Astrocyte (in vitro differentiated cells and primary cell): ENCODE results near the gene TIMP3. TPM values are rescaled to one million over a fixed set of nuclear protein-coding genes. Genes with fewer than 3 reads are reported as not detected.
A peak's percentile ranks its signal among the peaks of the same experiment; 100 is the strongest.

ENCODE experiments used
- DNase-seq: peaks from one replicate; pipeline ENCODE4 v3.0.0-alpha.2; 2010; ENCODE audit warnings: low read depth
- FAIRE-seq: peaks from 2 replicates; lab custom pipeline; 2011; peaks lifted over from hg19 to GRCh38; lab: Jason Lieb, UNC
- H2AFZ ChIP-seq: 2 replicates; pipeline ENCODE4 v1.6.0; 2012; ENCODE audit warnings: low read depth, low read length, inconsistent platforms
- H3K27ac ChIP-seq: 2 replicates; pipeline ENCODE4 v1.5.1; 2011; ENCODE audit warnings: low read depth, low read length, inconsistent platforms
- H3K27me3 ChIP-seq: 2 replicates; pipeline ENCODE4 v1.6.0; 2011; ENCODE audit warnings: low read length, inconsistent platforms; ENCODE audit not compliant: insufficient read depth
- H3K36me3 ChIP-seq: 2 replicates; pipeline ENCODE4 v1.5.1; 2011; ENCODE audit warnings: low read length, inconsistent platforms; ENCODE audit not compliant: insufficient read depth
- H3K4me1 ChIP-seq: 2 replicates; pipeline ENCODE4 v1.5.1; 2011; ENCODE audit warnings: low read length, inconsistent platforms; ENCODE audit not compliant: insufficient read depth
- H3K4me2 ChIP-seq: 2 replicates; pipeline ENCODE4 v1.6.0; 2012; ENCODE audit warnings: low read length, inconsistent platforms
- H3K4me3 ChIP-seq: 2 replicates; pipeline ENCODE4 v1.5.1; 2011; ENCODE audit warnings: low read depth, mild to moderate bottlenecking, low read length, inconsistent platforms; ENCODE audit not compliant: insufficient read depth
- H3K79me2 ChIP-seq: 2 replicates; pipeline ENCODE4 v1.6.0; 2012; ENCODE audit warnings: mild to moderate bottlenecking, low read length, inconsistent platforms; ENCODE audit not compliant: insufficient read depth
- H3K9ac ChIP-seq: 2 replicates; pipeline ENCODE4 v1.6.0; 2012; ENCODE audit warnings: mild to moderate bottlenecking, low read length, inconsistent platforms
- H3K9me3 ChIP-seq: 2 replicates; pipeline ENCODE4 v1.5.1; 2012; ENCODE audit warnings: low read depth, mild to moderate bottlenecking, low read length, inconsistent platforms; ENCODE audit not compliant: insufficient read depth
- H4K20me1 ChIP-seq: 2 replicates; pipeline ENCODE4 v1.6.0; 2012; ENCODE audit warnings: low read length, inconsistent platforms; ENCODE audit not compliant: insufficient read depth
- H3K27ac Mint-ChIP-seq: one replicate; pipeline ENCODE4 v1.8.0; 2021; ENCODE audit warnings: mild to moderate bottlenecking, mixed read lengths; ENCODE audit not compliant: unreplicated experiment
- H3K27me3 Mint-ChIP-seq: one replicate; pipeline ENCODE4 v1.8.0; 2021; ENCODE audit warnings: low read depth, mixed read lengths; ENCODE audit not compliant: unreplicated experiment
- H3K36me3 Mint-ChIP-seq: one replicate; pipeline ENCODE4 v1.8.0; 2021; ENCODE audit warnings: low read depth, mixed read lengths; ENCODE audit not compliant: unreplicated experiment
- H3K4me1 Mint-ChIP-seq: one replicate; pipeline ENCODE4 v1.8.0; 2021; ENCODE audit warnings: low read depth, mixed read lengths; ENCODE audit not compliant: unreplicated experiment
- H3K4me3 Mint-ChIP-seq: one replicate; pipeline ENCODE4 v1.8.0; 2021; ENCODE audit warnings: mild to moderate bottlenecking, moderate library complexity, mixed read lengths; ENCODE audit not compliant: unreplicated experiment
- H3K9me3 Mint-ChIP-seq: one replicate; pipeline ENCODE4 v1.8.0; 2021; ENCODE audit warnings: mild to moderate bottlenecking, mixed read lengths; ENCODE audit not compliant: unreplicated experiment
- CTCF ChIP-seq: IDR thresholded peaks from 2 replicates; pipeline ENCODE4 v1.5.1; 2011; ENCODE audit warnings: low read depth, mild to moderate bottlenecking, inconsistent platforms, low read length, moderate library complexity; ENCODE audit not compliant: insufficient read depth
- EZH2 ChIP-seq: IDR thresholded peaks from 2 replicates; pipeline ENCODE4 v1.6.1; 2012; ENCODE audit warnings: mild to moderate bottlenecking, low read length, inconsistent platforms; ENCODE audit not compliant: insufficient read depth
- total RNA-seq: library from RNA; stranded (reverse); gene quantifications from 2 replicates; pipeline ENCODE4 v1.2.1, GENCODE V29; 2021

Gene TIMP3
- total RNA-seq, 1 donor from 2014 or later = 145 TPM

- no peaks in the 10 kb centered on the region for H3K27me3 Mint-ChIP-seq
- no peaks in the 10 kb centered on the region for H3K9me3 ChIP-seq
- H2AFZ ChIP-seq = no peak overlapping the region
- H3K27ac ChIP-seq = no peak overlapping the region
- H3K4me3 ChIP-seq = no peak overlapping the region
- no peak overlapping the region for H3K4me3 Mint-ChIP-seq
- TF ChIP-seq EZH2 (no peak), CTCF (no peak)
- H3K36me3 ChIP-seq = no peaks in the 10 kb centered on the region
- no peaks in the 10 kb centered on the region for H3K36me3 Mint-ChIP-seq
- H3K4me1 Mint-ChIP-seq = no peaks in the 10 kb centered on the region
- no peaks in the 10 kb centered on the region for H3K4me1 ChIP-seq
- no peaks in the 10 kb centered on the region for H3K79me2 ChIP-seq
- H3K9ac ChIP-seq = no peak overlapping the region
- no peak overlapping the region for H3K4me2 ChIP-seq
- no peaks in the 10 kb centered on the region for H3K9me3 Mint-ChIP-seq
- no peak overlapping the region for H3K27ac Mint-ChIP-seq
- no peaks in the 10 kb centered on the region for H4K20me1 ChIP-seq
- peaks cover 5% of the 10 kb centered on the region for H3K27me3 ChIP-seq
- FAIRE-seq = no peak
- DNase-seq = no peak
These were observed 95.4 kb downstream of the TIMP3 start for GRCh38 chr22:32896891-32897290.

GRCh38 chr22:32897400-32897799, 95.9 kb downstream of the TIMP3 start:
- Histone ChIP-seq H4K20me1 (no peaks in the 10 kb centered on the region), H3K27ac (no peak overlapping the region), H3K4me3 (no peak overlapping the region), H2AFZ (no peak overlapping the region), H3K36me3 (no peaks in the 10 kb centered on the region), H3K4me1 (no peaks in the 10 kb centered on the region), H3K9me3 (no peaks in the 10 kb centered on the region), H3K27me3 (peaks cover 5% of the 10 kb centered on the region), H3K79me2 (no peaks in the 10 kb centered on the region), H3K9ac (no peak overlapping the region), H3K4me2 (no peak overlapping the region)
- no peak overlapping the region for H3K4me3 Mint-ChIP-seq
- H3K27ac Mint-ChIP-seq = no peak overlapping the region
- FAIRE-seq (no peak), DNase-seq (peak; percentile 87)
- TF ChIP-seq EZH2 (no peak), CTCF (no peak)
- H3K36me3 Mint-ChIP-seq = no peaks in the 10 kb centered on the region
- no peaks in the 10 kb centered on the region for H3K27me3 Mint-ChIP-seq
- no peaks in the 10 kb centered on the region for H3K9me3 Mint-ChIP-seq
- no peaks in the 10 kb centered on the region for H3K4me1 Mint-ChIP-seq

DNA sequence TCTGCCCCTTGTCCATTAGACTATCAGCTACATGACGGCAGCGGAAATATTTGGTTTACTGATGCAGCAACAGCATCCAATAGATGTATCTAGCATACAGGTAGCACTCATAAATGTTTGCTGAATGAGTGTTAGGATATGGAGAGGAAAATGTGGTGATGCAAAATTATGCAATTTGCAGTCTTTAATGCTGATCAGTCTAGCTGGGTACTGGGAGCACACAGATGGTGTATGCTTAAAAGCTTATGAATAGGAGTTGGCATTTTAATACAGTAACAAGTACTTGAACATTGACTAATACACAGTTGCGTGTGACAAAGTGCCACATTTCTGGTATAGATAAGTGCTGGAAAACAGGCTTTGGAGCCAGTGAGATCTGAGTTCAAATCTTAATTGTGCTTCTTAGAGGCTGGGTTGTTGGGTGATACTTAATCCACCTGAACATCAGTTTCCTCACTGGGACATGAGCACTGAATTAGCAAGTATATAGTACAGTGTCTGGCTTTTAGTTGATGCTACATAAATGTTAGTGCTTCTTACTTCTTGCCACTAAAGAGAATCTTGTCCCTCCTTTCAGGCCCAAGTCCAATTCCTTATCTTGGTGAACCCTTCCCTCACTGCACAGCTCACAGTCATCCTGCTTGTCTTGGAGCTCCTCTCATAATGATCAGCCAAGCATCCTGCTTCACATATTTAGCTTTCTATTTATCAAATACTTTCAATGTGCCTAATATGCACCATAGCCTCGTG, 99.6 kb downstream of the TIMP3 start:
- H3K27ac Mint-ChIP-seq = no peak overlapping the region
- Histone ChIP-seq H3K4me1 (no peaks in the 10 kb centered on the region), H3K4me3 (no peak overlapping the region), H4K20me1 (no peaks in the 10 kb centered on the region), H3K79me2 (no peaks in the 10 kb centered on the region), H3K9ac (no peak overlapping the region), H3K4me2 (no peak overlapping the region), H3K9me3 (no peaks in the 10 kb centered on the region), H3K27ac (no peak overlapping the region), H2AFZ (no peak overlapping the region), H3K36me3 (no peaks in the 10 kb centered on the region), H3K27me3 (peaks cover 3% of the 10 kb centered on the region)
- no peaks in the 10 kb centered on the region for H3K9me3 Mint-ChIP-seq
- FAIRE-seq (no peak), DNase-seq (no peak)
- H3K4me1 Mint-ChIP-seq = no peaks in the 10 kb centered on the region
- H3K27me3 Mint-ChIP-seq = no peaks in the 10 kb centered on the region
- no peak overlapping the region for H3K4me3 Mint-ChIP-seq
- TF ChIP-seq EZH2 (no peak), CTCF (no peak)
- H3K36me3 Mint-ChIP-seq = no peaks in the 10 kb centered on the region
